Measurements from ENCODE around the gene NADK2.

DNA sequence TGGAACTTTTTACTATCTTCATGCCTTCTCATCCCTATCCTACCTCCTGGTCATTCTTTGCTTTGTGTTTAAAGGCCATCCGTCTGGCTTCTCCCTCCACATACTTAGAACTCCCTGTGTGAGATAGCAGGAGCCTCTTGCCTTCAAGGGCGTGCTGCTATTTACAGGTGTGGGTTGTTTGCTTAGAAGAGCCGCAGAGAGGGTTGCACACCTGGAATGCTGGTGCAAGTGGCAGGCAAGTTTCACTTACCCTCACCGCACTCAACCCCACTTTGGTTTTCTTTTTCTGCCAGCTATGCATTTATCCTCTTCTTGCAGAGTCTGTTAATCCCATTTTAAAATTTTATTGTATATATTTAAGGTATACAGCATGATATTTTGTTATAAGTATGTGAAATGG, 77.3 kb downstream of the NADK2 start:
- TF ChIP-seq, protein P1, sequence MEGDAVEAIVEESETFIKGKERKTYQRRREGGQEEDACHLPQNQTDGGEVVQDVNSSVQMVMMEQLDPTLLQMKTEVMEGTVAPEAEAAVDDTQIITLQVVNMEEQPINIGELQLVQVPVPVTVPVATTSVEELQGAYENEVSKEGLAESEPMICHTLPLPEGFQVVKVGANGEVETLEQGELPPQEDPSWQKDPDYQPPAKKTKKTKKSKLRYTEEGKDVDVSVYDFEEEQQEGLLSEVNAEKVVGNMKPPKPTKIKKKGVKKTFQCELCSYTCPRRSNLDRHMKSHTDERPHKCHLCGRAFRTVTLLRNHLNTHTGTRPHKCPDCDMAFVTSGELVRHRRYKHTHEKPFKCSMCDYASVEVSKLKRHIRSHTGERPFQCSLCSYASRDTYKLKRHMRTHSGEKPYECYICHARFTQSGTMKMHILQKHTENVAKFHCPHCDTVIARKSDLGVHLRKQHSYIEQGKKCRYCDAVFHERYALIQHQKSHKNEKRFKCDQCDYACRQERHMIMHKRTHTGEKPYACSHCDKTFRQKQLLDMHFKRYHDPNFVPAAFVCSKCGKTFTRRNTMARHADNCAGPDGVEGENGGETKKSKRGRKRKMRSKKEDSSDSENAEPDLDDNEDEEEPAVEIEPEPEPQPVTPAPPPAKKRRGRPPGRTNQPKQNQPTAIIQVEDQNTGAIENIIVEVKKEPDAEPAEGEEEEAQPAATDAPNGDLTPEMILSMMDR (IDR thresholded peaks at IDR 0.05; ENCODE audit: extremely low read depth in 1 of 2, insufficient read depth in 1 of 2, low read depth in 1 of 2, low read length in 2 of 2) = no peak
- no peak for TF ChIP-seq POLR2AphosphoS5 (IDR thresholded peaks at IDR 0.05; ENCODE audit: insufficient read depth, low read depth, low read length)
- no peak for TF ChIP-seq POLR2A (IDR thresholded peaks at IDR 0.05; ENCODE audit: low read depth, low read length)
- TF ChIP-seq EZH2 (IDR thresholded peaks at IDR 0.05; ENCODE audit: borderline replicate concordance, low read depth, low read length, severe bottlenecking) = no peak
- no peak for TF ChIP-seq JUN (IDR thresholded peaks at IDR 0.05; ENCODE audit: borderline replicate concordance, insufficient read depth, insufficient read length, low read depth)
- TF ChIP-seq MYC (IDR thresholded peaks at IDR 0.05; ENCODE audit: low read depth, low read length) = no peak
- TF ChIP-seq, protein P2, sequence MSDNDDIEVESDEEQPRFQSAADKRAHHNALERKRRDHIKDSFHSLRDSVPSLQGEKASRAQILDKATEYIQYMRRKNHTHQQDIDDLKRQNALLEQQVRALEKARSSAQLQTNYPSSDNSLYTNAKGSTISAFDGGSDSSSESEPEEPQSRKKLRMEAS (IDR thresholded peaks at IDR 0.05; ENCODE audit: insufficient read depth, insufficient read length) = no peak

All from endothelial cell of umbilical vein (primary cell).